D721Med (cell line): ENCODE measurements around the gene EVA1A.

Source experiments
- DNase-seq: peaks from one replicate; pipeline ENCODE4 v3.0.0; 2011; ENCODE audit warnings: low spot score; ENCODE audit not compliant: insufficient read length
- FAIRE-seq: peaks from 2 replicates; lab custom pipeline; 2011; peaks lifted over from hg19 to GRCh38; lab: Jason Lieb, UNC
- TF ChIP-seq, protein P1 (sequence below): IDR thresholded peaks from 2 replicates; pipeline ENCODE4 v1.5.1; 2012; ENCODE audit warnings: mild to moderate bottlenecking, control low read depth; ENCODE audit not compliant: insufficient read depth; ENCODE audit errors: missing control alignments

EVA1A gene

DNA sequence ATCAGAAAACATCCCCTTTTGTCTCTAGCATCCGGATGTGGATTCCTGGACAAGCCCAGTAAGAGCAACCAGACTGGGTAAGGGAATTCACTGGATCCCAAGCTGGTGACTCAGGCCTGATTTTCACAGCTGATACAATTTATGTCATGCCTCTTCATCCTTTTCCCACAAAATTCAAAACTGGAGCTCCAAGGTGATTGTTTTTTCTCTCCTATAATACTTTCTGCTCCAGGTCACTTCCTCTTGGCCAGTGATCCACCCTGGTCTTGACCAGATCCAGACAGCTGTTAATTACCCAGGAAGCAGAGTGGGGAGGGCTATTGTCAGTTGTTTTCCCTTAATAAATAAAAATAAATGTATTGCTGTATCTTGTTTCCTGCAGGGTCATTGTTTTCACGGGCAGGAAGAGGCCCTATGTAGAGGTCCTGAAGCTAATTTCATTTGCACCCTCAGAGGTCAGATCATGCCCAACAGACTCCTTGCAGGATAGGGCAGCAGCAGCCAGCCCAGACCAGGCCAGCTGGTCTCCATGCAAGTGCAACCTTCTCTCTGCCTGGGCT lies 57.6 kb downstream of the EVA1A start:
- no peak for FAIRE-seq
- no peak for DNase-seq
- TF ChIP-seq, protein P1, sequence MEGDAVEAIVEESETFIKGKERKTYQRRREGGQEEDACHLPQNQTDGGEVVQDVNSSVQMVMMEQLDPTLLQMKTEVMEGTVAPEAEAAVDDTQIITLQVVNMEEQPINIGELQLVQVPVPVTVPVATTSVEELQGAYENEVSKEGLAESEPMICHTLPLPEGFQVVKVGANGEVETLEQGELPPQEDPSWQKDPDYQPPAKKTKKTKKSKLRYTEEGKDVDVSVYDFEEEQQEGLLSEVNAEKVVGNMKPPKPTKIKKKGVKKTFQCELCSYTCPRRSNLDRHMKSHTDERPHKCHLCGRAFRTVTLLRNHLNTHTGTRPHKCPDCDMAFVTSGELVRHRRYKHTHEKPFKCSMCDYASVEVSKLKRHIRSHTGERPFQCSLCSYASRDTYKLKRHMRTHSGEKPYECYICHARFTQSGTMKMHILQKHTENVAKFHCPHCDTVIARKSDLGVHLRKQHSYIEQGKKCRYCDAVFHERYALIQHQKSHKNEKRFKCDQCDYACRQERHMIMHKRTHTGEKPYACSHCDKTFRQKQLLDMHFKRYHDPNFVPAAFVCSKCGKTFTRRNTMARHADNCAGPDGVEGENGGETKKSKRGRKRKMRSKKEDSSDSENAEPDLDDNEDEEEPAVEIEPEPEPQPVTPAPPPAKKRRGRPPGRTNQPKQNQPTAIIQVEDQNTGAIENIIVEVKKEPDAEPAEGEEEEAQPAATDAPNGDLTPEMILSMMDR, result no peak

DNA sequence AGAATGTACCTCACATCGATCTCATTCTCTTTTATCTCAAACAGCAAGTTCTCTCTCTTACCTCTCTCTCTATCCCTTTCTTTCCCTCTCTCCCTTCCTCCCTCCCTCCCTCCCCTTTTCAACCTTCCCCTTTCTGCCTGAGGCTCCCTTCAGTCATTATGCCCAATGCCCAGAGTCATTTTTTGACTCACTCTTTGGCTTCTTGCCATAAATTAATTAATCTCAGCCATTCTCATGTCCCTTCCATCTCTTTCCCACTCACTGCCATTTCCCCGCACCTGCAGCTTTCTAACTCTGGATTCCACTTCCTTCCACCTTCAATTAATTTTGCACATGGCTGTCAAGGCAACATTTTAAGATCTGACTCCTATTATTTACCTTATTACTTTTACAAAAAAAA lies 60.1 kb downstream of the EVA1A start:
- FAIRE-seq (no peak), DNase-seq (no peak)
- TF ChIP-seq, protein P1, result no peak

DNA sequence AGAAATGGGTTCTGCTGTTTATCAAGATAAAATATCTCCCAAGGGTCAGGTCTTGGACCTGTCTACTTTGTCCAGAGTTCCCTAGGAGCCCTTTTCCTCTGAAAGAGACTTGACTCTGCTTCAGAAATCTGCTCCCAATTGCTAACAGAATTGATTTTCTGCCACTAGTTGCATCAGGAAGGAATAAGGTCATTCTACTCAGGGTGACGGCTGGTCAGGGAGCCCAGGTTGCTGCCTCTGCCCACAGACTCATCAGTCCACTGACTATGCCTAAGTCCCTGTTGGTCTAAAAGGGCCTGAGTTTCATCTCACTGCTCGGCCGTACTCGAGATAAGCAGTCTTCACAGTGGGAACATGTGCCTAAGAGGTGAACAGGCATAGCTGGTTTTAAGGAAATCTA lies 61.2 kb downstream of the EVA1A start:
- DNase-seq, result no peak
- TF ChIP-seq, protein P1, result no peak
- FAIRE-seq, result no peak

DNA sequence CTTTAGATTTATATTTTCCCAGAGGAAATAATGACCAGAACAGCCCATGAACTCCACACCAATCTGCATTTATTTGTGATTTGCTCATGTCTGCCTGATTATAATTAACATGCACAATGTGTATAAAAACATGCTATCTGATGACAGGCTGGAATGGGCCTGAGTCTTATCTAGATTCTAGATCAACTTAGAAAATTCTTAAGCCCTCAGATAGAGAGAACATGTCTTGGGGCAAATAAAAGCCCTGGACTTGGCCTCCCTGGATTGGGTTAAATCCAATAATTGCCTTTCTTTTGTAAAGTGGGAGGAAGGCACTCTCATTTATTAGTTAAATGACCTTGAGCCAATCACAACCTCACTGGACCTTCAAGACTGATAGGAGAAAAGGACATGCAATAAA lies 61.8 kb downstream of the EVA1A start:
- TF ChIP-seq, protein P1, result no peak
- FAIRE-seq (no peak), DNase-seq (no peak)

DNA sequence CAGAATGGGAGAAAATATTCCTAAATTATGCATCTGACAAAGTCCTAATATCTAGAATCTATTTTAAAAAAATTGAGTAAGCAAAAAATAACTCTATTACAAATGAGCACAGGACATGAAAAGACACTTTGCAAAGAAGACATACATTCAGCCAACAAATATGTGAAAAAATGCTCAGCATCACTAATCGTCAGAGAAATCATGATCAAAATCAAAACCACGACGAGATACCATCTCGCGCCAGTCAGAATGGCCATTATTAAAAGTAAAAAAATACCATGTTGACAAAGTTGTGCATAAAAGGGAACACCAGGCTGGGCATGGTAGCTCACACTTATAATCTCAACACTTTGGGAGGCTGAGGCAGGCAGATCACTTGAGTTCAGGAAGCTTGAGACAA lies 63.5 kb downstream of the EVA1A start:
- TF ChIP-seq, protein P1, result no peak
- no peak for FAIRE-seq
- no peak for DNase-seq

DNA sequence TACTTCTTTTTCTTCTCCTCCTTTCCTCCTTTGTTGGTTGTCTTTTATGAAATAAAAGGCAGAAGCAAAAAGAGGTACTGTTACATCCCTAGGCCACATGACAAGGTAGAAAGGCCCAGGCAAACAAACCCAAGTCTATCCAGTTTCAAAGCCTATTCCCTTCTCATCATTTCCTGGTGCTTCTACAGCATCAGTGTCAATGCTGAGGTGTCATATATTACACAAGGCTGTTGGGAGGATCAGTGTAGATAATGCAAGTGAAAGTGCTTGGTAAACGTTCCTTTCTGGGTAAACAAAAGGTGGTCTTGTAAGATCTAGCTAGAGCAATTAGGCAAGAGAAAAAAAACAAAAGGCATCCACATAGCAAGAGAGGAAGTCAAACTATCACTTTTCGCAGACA lies 64.9 kb downstream of the EVA1A start:
- TF ChIP-seq, protein P1, result no peak
- FAIRE-seq, result no peak
- DNase-seq, result no peak

DNA sequence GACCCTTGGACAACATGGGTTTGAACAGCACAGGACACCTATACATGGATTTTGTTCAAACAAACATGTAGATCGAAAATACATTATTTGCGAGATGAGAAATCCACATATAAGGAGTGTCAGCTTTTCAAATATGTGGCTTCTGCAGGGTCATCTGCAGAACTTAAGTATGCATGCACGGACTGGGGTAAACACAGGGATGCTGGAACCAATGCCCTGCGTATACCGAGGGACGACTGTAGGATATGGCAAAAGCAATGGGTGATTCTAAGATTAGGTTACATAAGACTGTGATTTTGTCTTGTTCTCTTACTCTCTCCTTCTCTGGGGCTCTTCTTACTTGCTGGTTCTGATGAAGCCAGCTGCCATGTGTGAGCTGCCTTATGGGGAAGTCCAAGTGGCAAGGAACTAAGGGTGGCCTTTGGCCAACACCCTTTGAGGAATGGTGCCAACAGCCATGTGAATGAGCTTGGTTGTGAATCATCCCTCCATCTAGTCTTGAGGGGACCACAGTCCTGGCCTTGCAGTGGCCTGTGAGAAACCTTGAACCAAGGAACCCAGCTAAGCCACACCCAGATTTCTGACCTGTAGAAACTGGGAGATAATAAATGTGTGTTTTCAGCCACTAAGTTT lies 66.5 kb downstream of the EVA1A start:
- FAIRE-seq (no peak), DNase-seq (no peak)
- TF ChIP-seq, protein P1, result no peak
